ENCODE data around the gene MND1.
"Not testable (repeated sequence)": the region's sequence is repeated elsewhere in the genome, so short reads cannot be mapped to it uniquely, and the experiment has no call there.

MND1 gene

DNA sequence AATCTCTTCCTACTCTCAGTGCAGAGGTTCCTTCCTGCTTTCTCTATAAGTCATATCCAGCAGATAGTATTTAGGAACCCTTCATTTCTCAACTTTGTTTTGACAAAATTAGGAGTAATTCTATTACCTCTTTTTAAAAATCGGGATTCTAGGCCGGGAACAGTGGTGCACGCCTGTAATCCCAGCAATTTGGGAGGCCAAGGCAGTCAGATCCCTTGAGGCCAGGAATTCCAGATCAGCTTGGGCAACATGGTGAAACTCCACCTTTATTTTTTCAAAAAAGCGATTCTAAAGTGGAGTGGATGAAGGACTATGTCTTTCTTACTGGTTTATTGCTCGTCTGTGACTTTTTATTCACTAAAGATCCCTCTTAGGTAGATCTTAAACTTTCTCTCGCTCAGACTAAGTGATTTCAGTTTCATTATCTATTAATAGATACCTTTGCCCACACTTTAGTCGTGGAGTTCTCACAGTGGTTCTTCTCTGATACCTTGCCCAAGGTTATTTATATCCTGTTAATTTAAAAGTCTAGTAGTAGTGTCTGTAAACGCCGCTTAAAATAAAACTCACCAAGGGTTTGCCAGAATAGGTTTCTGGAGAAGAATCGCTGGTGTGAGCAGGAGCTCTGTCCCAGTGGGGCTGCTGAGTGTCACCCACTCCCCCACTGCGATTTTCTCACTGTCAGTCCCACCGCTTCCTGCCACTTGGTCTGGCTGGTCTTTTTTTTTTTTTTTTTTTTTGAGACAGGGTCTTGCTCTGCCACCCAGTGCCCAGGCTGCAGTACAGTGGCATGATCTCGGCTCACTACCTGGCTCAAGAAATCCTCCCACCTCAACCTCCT is 94.6 kb downstream of the MND1 start:
- H3K36me3 ChIP-seq (ENCODE audit: control insufficient read depth, insufficient read depth, low read length), result no peaks in the 10 kb centered on the region
- no peak overlapping the region for H3K9ac ChIP-seq (ENCODE audit: low read length)
- no peak overlapping the region for H3K4me3 ChIP-seq (ENCODE audit: low read depth, low read length)
- H3K27ac ChIP-seq (ENCODE audit: low read depth, low read length), result no peak overlapping the region
- H3K9me3 ChIP-seq (ENCODE audit: control insufficient read depth, insufficient read depth, low read depth, low read length), result no peaks in the 10 kb centered on the region
- H3K27me3 ChIP-seq (ENCODE audit: control insufficient read depth, insufficient read depth, low read length), result no peaks in the 10 kb centered on the region
- no peaks in the 10 kb centered on the region for H3K4me1 ChIP-seq (ENCODE audit: control insufficient read depth, insufficient read depth, low read length)

- H3K27me3 ChIP-seq (ENCODE audit: control insufficient read depth, insufficient read depth, low read length), result no peaks in the 10 kb centered on the region
- no peak overlapping the region for H3K9ac ChIP-seq (ENCODE audit: low read length)
- H3K27ac ChIP-seq (ENCODE audit: low read depth, low read length), result no peak overlapping the region
- no peaks in the 10 kb centered on the region for H3K4me1 ChIP-seq (ENCODE audit: control insufficient read depth, insufficient read depth, low read length)
- H3K4me3 ChIP-seq (ENCODE audit: low read depth, low read length), result no peak overlapping the region
- H3K9me3 ChIP-seq (ENCODE audit: control insufficient read depth, insufficient read depth, low read depth, low read length), result no peaks in the 10 kb centered on the region
- H3K36me3 ChIP-seq (ENCODE audit: control insufficient read depth, insufficient read depth, low read length), result no peaks in the 10 kb centered on the region
Observed at GRCh38 chr4:153439831-153440230, 95.3 kb downstream of the MND1 start.

- Histone ChIP-seq H3K4me3 (ENCODE audit: low read depth, low read length) (no peak overlapping the region), H3K27me3 (ENCODE audit: control insufficient read depth, insufficient read depth, low read length) (no peaks in the 10 kb centered on the region), H3K9me3 (ENCODE audit: control insufficient read depth, insufficient read depth, low read depth, low read length) (no peaks in the 10 kb centered on the region), H3K36me3 (ENCODE audit: control insufficient read depth, insufficient read depth, low read length) (no peaks in the 10 kb centered on the region), H3K4me1 (ENCODE audit: control insufficient read depth, insufficient read depth, low read length) (no peaks in the 10 kb centered on the region), H3K9ac (ENCODE audit: low read length) (no peak overlapping the region), H3K27ac (ENCODE audit: low read depth, low read length) (no peak overlapping the region)
Observed at GRCh38 chr4:153440475-153440874, 96.0 kb downstream of the MND1 start.

- Histone ChIP-seq H3K9me3 (ENCODE audit: control insufficient read depth, insufficient read depth, low read depth, low read length) (no peaks in the 10 kb centered on the region), H3K27me3 (ENCODE audit: control insufficient read depth, insufficient read depth, low read length) (no peaks in the 10 kb centered on the region), H3K36me3 (ENCODE audit: control insufficient read depth, insufficient read depth, low read length) (no peaks in the 10 kb centered on the region), H3K27ac (ENCODE audit: low read depth, low read length) (no peak overlapping the region), H3K4me1 (ENCODE audit: control insufficient read depth, insufficient read depth, low read length) (peaks cover 7% of the 10 kb centered on the region), H3K4me3 (ENCODE audit: low read depth, low read length) (no peak overlapping the region), H3K9ac (ENCODE audit: low read length) (no peak overlapping the region)
Observed at GRCh38 chr4:153447175-153447905, 102.9 kb downstream of the MND1 start.

- Histone ChIP-seq H3K36me3 (ENCODE audit: control insufficient read depth, insufficient read depth, low read length) (no peaks in the 10 kb centered on the region), H3K9ac (ENCODE audit: low read length) (no peak overlapping the region), H3K4me3 (ENCODE audit: low read depth, low read length) (no peak overlapping the region), H3K27me3 (ENCODE audit: control insufficient read depth, insufficient read depth, low read length) (no peaks in the 10 kb centered on the region), H3K27ac (ENCODE audit: low read depth, low read length) (no peak overlapping the region), H3K9me3 (ENCODE audit: control insufficient read depth, insufficient read depth, low read depth, low read length) (no peaks in the 10 kb centered on the region), H3K4me1 (ENCODE audit: control insufficient read depth, insufficient read depth, low read length) (peaks cover 12% of the 10 kb centered on the region)
Observed at GRCh38 chr4:153448003-153448731, 103.7 kb downstream of the MND1 start.

- H3K27me3 ChIP-seq (ENCODE audit: control insufficient read depth, insufficient read depth, low read length), result no peaks in the 10 kb centered on the region
Observed at GRCh38 chr4:153449338-153449737, 104.8 kb downstream of the MND1 start.

GRCh38 chr4:153450544-153450917 is 106.0 kb downstream of the MND1 start:
- Histone ChIP-seq H3K27me3 (ENCODE audit: control insufficient read depth, insufficient read depth, low read length) (no peaks in the 10 kb centered on the region), H3K9me3 (ENCODE audit: control insufficient read depth, insufficient read depth, low read depth, low read length) (no peaks in the 10 kb centered on the region), H3K4me1 (ENCODE audit: control insufficient read depth, insufficient read depth, low read length) (peaks cover 12% of the 10 kb centered on the region), H3K9ac (ENCODE audit: low read length) (no peak overlapping the region), H3K4me3 (ENCODE audit: low read depth, low read length) (no peak overlapping the region), H3K36me3 (ENCODE audit: control insufficient read depth, insufficient read depth, low read length) (no peaks in the 10 kb centered on the region), H3K27ac (ENCODE audit: low read depth, low read length) (no peak overlapping the region)

More at GRCh38 chr4:153449338-153449737, 104.8 kb downstream of the MND1 start:
- Histone ChIP-seq H3K4me3 (ENCODE audit: low read depth, low read length) (no peak overlapping the region), H3K36me3 (ENCODE audit: control insufficient read depth, insufficient read depth, low read length) (no peaks in the 10 kb centered on the region), H3K4me1 (ENCODE audit: control insufficient read depth, insufficient read depth, low read length) (peaks cover 12% of the 10 kb centered on the region), H3K27ac (ENCODE audit: low read depth, low read length) (no peak overlapping the region), H3K9ac (ENCODE audit: low read length) (no peak overlapping the region), H3K9me3 (ENCODE audit: control insufficient read depth, insufficient read depth, low read depth, low read length) (no peaks in the 10 kb centered on the region)

DNA sequence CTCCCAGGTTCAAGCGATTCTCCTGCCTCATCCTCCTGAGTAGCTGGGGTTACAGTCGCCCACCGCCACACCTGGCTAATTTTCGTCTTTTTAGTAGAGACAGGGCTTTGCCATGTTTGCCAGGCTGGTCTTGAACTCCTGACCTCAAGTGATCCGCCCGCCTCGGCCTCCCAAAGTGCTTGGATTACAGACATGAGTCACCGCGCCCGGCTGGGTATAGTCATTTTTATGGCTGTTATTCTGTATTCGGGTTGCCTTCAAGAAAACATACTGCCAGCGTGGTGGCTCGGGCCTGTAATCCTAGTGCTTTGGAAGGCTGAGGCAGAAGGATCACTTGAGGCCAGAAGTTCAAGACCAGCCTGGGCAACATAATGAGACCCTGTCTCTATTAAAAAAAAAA is 106.7 kb downstream of the MND1 start:
- H3K9me3 ChIP-seq (ENCODE audit: control insufficient read depth, insufficient read depth, low read depth, low read length); H3K27ac ChIP-seq (ENCODE audit: low read depth, low read length); H3K36me3 ChIP-seq (ENCODE audit: control insufficient read depth, insufficient read depth, low read length): not testable (repeated sequence)

DNA sequence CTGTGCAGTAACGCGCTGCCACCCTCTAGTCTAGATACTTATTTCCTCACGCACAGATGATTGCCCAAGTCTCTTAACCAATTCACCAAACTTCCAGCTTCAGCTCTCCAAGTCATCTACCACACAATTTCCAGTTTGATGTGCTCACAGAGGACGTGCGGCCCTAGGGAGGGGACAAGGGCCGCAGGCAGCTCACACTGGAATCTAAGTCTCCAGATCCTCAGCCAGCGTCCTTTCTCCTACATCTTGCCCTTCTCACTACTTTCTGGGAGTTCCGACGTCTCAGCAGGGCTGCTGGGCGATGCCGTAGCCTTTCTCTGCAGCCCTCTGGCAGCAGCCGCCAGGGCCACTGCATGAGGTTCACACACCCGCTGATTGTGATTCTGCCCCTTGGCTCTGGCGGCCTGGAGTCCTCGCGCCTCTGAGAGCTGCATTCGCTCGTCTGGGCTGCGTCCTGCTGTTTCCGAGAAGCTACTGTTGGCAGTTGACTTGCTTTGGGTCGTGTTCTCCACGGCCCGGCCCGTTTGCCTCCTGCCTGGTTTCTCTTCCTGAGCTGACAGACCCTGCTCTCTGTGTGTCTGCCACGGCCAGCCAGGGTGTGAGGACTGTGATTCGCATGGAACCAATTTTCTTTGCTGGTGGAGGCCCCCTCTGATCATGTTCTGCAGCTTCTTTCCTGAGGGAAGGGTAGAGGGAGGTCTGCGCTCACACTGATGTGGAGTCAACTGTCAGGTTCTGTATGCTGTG is 107.6 kb downstream of the MND1 start:
- no peak overlapping the region for H3K9ac ChIP-seq (ENCODE audit: low read length)
- no peak overlapping the region for H3K4me3 ChIP-seq (ENCODE audit: low read depth, low read length)
- no peaks in the 10 kb centered on the region for H3K36me3 ChIP-seq (ENCODE audit: control insufficient read depth, insufficient read depth, low read length)
- H3K4me1 ChIP-seq (ENCODE audit: control insufficient read depth, insufficient read depth, low read length), result peaks cover 12% of the 10 kb centered on the region
- no peak overlapping the region for H3K27ac ChIP-seq (ENCODE audit: low read depth, low read length)
- H3K9me3 ChIP-seq (ENCODE audit: control insufficient read depth, insufficient read depth, low read depth, low read length), result no peaks in the 10 kb centered on the region
- no peaks in the 10 kb centered on the region for H3K27me3 ChIP-seq (ENCODE audit: control insufficient read depth, insufficient read depth, low read length)

More for the DNA sequence above, 106.7 kb downstream of the MND1 start:
- H3K9ac ChIP-seq (ENCODE audit: low read length); H3K4me3 ChIP-seq (ENCODE audit: low read depth, low read length); H3K27me3 ChIP-seq (ENCODE audit: control insufficient read depth, insufficient read depth, low read length): not testable (repeated sequence)
- H3K4me1 ChIP-seq (ENCODE audit: control insufficient read depth, insufficient read depth, low read length), result peaks cover 12% of the 10 kb centered on the region

- H3K9ac ChIP-seq (ENCODE audit: low read length), result no peak overlapping the region
- no peaks in the 10 kb centered on the region for H3K9me3 ChIP-seq (ENCODE audit: control insufficient read depth, insufficient read depth, low read depth, low read length)
- H3K4me3 ChIP-seq (ENCODE audit: low read depth, low read length), result no peak overlapping the region
- no peaks in the 10 kb centered on the region for H3K36me3 ChIP-seq (ENCODE audit: control insufficient read depth, insufficient read depth, low read length)
- peaks cover 12% of the 10 kb centered on the region for H3K4me1 ChIP-seq (ENCODE audit: control insufficient read depth, insufficient read depth, low read length)
- no peak overlapping the region for H3K27ac ChIP-seq (ENCODE audit: low read depth, low read length)
- no peaks in the 10 kb centered on the region for H3K27me3 ChIP-seq (ENCODE audit: control insufficient read depth, insufficient read depth, low read length)
Observed at GRCh38 chr4:153452658-153453378, 108.3 kb downstream of the MND1 start.

Data from HUES6 (cell line).